ENCODE measurements around the gene RASSF1. TPM values are rescaled to one million over a fixed set of nuclear protein-coding genes. Genes with fewer than 3 reads are reported as not detected.
A peak's percentile ranks its signal among the peaks of the same experiment; 100 is the strongest.

RASSF1 gene
- total RNA-seq, 1 experiment from 2014 or later = 12.7 TPM

- DNase-seq (ENCODE audit: low read depth) = no peak
Measured at GRCh38 chr3:50300681-50301254, 39.9 kb downstream of the RASSF1 start.

GRCh38 chr3:50299929-50300680 lies 40.5 kb downstream of the RASSF1 start:
- peak; percentile 29 for DNase-seq (ENCODE audit: low read depth)

- no peak for DNase-seq (ENCODE audit: low read depth)
Measured at GRCh38 chr3:50299638-50299928, 41.1 kb downstream of the RASSF1 start.

- peak; percentile 96 for DNase-seq (ENCODE audit: low read depth)
Measured at GRCh38 chr3:50298836-50299637, 41.6 kb downstream of the RASSF1 start, which contains the start of the genes HYAL3 and NAA80. Gene HYAL3 (minus strand): TSS chr3:50299405. CDS start chr3:50295602, 3,803 bp downstream. Gene NAA80 (minus strand): TSS chr3:50299405. CDS start chr3:50297463, 1,942 bp downstream.

- no peak for DNase-seq (ENCODE audit: low read depth)
Measured at GRCh38 chr3:50297896-50298725, 42.5 kb downstream of the RASSF1 start.

GRCh38 chr3:50297384-50297775 lies 43.3 kb downstream of the RASSF1 start:
- DNase-seq (ENCODE audit: low read depth) = no peak

- no peak for DNase-seq (ENCODE audit: low read depth)
Measured at GRCh38 chr3:50296721-50297383, 43.8 kb downstream of the RASSF1 start.

- DNase-seq (ENCODE audit: low read depth) = no peak
Measured at GRCh38 chr3:50295553-50296431, 44.8 kb downstream of the RASSF1 start.

- DNase-seq (ENCODE audit: low read depth) = no peak
Measured at GRCh38 chr3:50294492-50295403, 45.9 kb downstream of the RASSF1 start.

- DNase-seq (ENCODE audit: low read depth) = no peak
Measured at GRCh38 chr3:50294089-50294488, 46.5 kb downstream of the RASSF1 start.

GRCh38 chr3:50293079-50293801 lies 47.4 kb downstream of the RASSF1 start:
- DNase-seq (ENCODE audit: low read depth) = no peak

- peak; percentile 95 for DNase-seq (ENCODE audit: low read depth)
Measured at GRCh38 chr3:50292159-50293078, 48.2 kb downstream of the RASSF1 start, which contains the start of gene IFRD2. Gene IFRD2 (minus strand): TSS chr3:50292429. CDS start chr3:50292274, 155 bp downstream.

GRCh38 chr3:50290161-50290641 lies 50.4 kb downstream of the RASSF1 start:
- no peak for DNase-seq (ENCODE audit: low read depth)

GRCh38 chr3:50289130-50289529 lies 51.5 kb downstream of the RASSF1 start:
- no peak for DNase-seq (ENCODE audit: low read depth)

GRCh38 chr3:50288387-50289007 lies 52.1 kb downstream of the RASSF1 start:
- no peak for DNase-seq (ENCODE audit: low read depth)

- no peak for DNase-seq (ENCODE audit: low read depth)
Measured at GRCh38 chr3:50287262-50287661, 53.4 kb downstream of the RASSF1 start.

All from M059J (cell line).